Sigmoid colon (tissue), 7 donors: ENCODE measurements around the gene MRPL12. TPM values are rescaled to one million over a fixed set of nuclear protein-coding genes. Genes with fewer than 3 reads are reported as not detected.
A peak's percentile ranks its signal among the peaks of the same experiment; 100 is the strongest.

Source experiments
- DNase-seq: peaks from one replicate; pipeline ENCODE4 v3.0.0-alpha.2; 2019
- H3K27ac ChIP-seq, 4 donors: fragments of 200-600 bp; sonication (generic); one replicate each; pipeline ENCODE4 v1.5.1; 2016 to 2019; ENCODE audit warnings: mild to moderate bottlenecking in 1 of 4
- H3K27me3 ChIP-seq, 3 donors: fragments of 200-600 bp; sonication (generic); one replicate each; pipeline ENCODE4 v1.5.1; 2019; ENCODE audit warnings: mild to moderate bottlenecking in 1 of 3
- H3K36me3 ChIP-seq, 4 donors: fragments of 200-600 bp; sonication (generic); one replicate each; pipeline ENCODE4 v1.5.1; 2016 to 2019
- H3K4me1 ChIP-seq, 4 donors: fragments of 200-600 bp; sonication (generic); one replicate each; pipeline ENCODE4 v1.5.1; 2017 to 2019
- H3K4me3 ChIP-seq, 4 donors: fragments of 200-600 bp; sonication (generic); one replicate each; pipeline ENCODE4 v1.5.1; 2017 to 2019; ENCODE audit warnings: mild to moderate bottlenecking in 2 of 4, moderate library complexity in 1 of 4
- H3K9me3 ChIP-seq, 4 donors: fragments of 200-600 bp in 3 of 4; sonication (generic) in 3 of 4; one replicate each; pipeline versions ENCODE4 v1.5.1 to v1.6.1; 2013 to 2019
- EP300 ChIP-seq, 4 donors: sonication (generic); formaldehyde crosslinking; IDR thresholded peaks; one replicate each; pipeline ENCODE4 v1.6.1; 2017; ENCODE audit warnings: antibody characterized with exemption in 4 of 4
- POLR2A ChIP-seq, 2 donors: fragments of 450-650 bp; IDR thresholded peaks; one replicate each; pipeline ENCODE4 v1.6.1; 2016; ENCODE audit warnings: antibody characterized with exemption in 2 of 2, mild to moderate bottlenecking in 2 of 2, moderate library complexity in 2 of 2
- POLR2AphosphoS5 ChIP-seq, 4 donors: sonication (generic); formaldehyde crosslinking; IDR thresholded peaks; one replicate each; pipeline ENCODE4 v1.6.1; 2017; ENCODE audit warnings: antibody characterized with exemption in 4 of 4
- WGBS, 2 donors: extraction: QIAGEN DNeasy Blood & Tissue Kit; methylation state at CpG; one replicate each; pipeline ENCODE4 v1.1.7; 2013; 5-methylcytosine and 5-hydroxymethylcytosine counted together
- intact Hi-C: fragments of 100-400 bp; cut with DNase I; formaldehyde crosslinking; loops from one replicate; pipeline ENCODE4 v1.15.1; 2023
- polyA plus RNA-seq, 3 donors: library from polyadenylated mRNA; stranded (reverse); fragments of 200-250 nt; gene quantifications; one replicate each; pipeline ENCODE4 v1.2.3, GENCODE V29; 2013
- total RNA-seq, 4 donors: library from RNA; depleted of rRNA; stranded (reverse); fragments of >200 nt; gene quantifications; one replicate each; pipeline ENCODE4 v1.1.0, GENCODE V29; 2016
- TF ChIP-seq, protein P1 (sequence below), 4 experiments: fragments of 450-650 bp in 3 of 4; fragments of 200-600 bp in 1 of 4; IDR thresholded peaks; one replicate each; pipeline ENCODE4 v1.5.1; 2016 to 2019; ENCODE audit warnings: antibody characterized with exemption in 4 of 4, mild to moderate bottlenecking in 3 of 4, moderate library complexity in 2 of 4
- donor health status: healthy with polysubstance abuse.
- donor health status: Bipolar disorder and iron deficiency.
- donor health status: healthy.

MRPL12 gene
- total and polyA plus RNA-seq, 7 donors, result 31.0 to 258 (median 56.4) TPM

DNA sequence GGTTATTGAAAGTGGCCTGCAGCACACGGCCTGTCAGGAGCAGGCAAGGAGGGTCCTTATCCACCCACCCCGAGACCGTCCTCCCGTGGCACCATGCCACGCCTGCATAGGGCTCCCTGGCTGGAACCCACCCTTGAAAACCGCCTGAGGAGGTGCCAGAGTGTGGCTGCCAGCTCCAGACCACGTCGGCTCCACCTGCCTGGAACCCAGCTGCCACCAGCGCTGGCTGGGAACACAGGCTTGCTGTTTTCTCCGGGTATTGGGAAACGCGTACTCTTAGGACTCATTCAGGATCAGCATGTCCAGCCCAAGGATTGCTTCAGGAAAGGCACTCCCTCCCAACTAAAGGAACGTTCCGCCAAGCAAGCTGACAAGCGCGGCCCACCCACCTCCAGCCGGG is 26.3 kb upstream of the MRPL12 start:
- Histone ChIP-seq H3K9me3 (no peaks in the 10 kb centered on the region), H3K4me1 (peaks cover 0 to 3% (median 2%) of the 10 kb centered on the region in 4 donors), H3K4me3 (no peak overlapping the region), H3K27ac (no peak overlapping the region), H3K36me3 (peaks cover 9 to 39% (median 13%) of the 10 kb centered on the region in 4 donors), H3K27me3 (no peaks in the 10 kb centered on the region)
- DNase-seq, result no peak
- TF ChIP-seq, protein P1, sequence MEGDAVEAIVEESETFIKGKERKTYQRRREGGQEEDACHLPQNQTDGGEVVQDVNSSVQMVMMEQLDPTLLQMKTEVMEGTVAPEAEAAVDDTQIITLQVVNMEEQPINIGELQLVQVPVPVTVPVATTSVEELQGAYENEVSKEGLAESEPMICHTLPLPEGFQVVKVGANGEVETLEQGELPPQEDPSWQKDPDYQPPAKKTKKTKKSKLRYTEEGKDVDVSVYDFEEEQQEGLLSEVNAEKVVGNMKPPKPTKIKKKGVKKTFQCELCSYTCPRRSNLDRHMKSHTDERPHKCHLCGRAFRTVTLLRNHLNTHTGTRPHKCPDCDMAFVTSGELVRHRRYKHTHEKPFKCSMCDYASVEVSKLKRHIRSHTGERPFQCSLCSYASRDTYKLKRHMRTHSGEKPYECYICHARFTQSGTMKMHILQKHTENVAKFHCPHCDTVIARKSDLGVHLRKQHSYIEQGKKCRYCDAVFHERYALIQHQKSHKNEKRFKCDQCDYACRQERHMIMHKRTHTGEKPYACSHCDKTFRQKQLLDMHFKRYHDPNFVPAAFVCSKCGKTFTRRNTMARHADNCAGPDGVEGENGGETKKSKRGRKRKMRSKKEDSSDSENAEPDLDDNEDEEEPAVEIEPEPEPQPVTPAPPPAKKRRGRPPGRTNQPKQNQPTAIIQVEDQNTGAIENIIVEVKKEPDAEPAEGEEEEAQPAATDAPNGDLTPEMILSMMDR (IDR thresholded peaks at IDR 0.05), result no peak
- TF ChIP-seq POLR2AphosphoS5 (IDR thresholded peaks at IDR 0.05) (no peak), POLR2A (IDR thresholded peaks at IDR 0.05) (no peak), EP300 (IDR thresholded peaks at IDR 0.05) (no peak)
- intact Hi-C loops, result no loop called here
- 93 to 94% methylated on average over 17 of the region's 17 CpGs for WGBS, 2 donors

DNA sequence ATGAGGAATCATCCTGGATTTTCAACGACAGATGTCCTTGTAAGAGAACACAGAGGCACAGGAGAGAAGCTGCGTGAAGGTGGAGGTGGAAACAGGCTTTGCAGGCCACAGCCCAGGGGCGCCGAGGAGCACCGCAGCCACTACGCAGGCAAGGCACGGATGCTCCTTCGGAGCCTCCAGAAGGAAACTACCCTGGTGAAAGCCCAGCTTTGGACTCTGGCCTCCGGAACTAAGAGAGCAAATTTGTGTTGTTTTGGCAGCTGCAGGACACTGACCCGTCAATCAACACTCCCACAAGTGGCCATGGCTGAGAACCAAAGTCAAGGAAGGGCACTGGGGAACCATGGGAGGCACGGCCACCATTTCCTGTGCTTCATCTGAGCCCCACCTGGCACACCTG is 23.0 kb upstream of the MRPL12 start:
- H3K4me3 ChIP-seq, result no peak overlapping the region
- no peaks in the 10 kb centered on the region for H3K9me3 ChIP-seq
- no peaks in the 10 kb centered on the region for H3K27me3 ChIP-seq
- DNase-seq, result no peak
- peaks cover 0 to 14% (median 0%) of the 10 kb centered on the region in 4 donors for H3K36me3 ChIP-seq
- peaks cover 0 to 25% (median 22%) of the 10 kb centered on the region in 4 donors for H3K4me1 ChIP-seq
- intact Hi-C loops, result loop anchor here (5.0 kb wide), 1 partner anchor 43 kb away; the partner anchor contains the start of genes NPLOC4 and TSPAN10
- 79 to 87% methylated on average over 11 of the region's 11 CpGs for WGBS, 2 donors
- no peak overlapping the region for H3K27ac ChIP-seq
- TF ChIP-seq EP300 (IDR thresholded peaks at IDR 0.05) (no peak), POLR2A (IDR thresholded peaks at IDR 0.05) (no peak), POLR2AphosphoS5 (IDR thresholded peaks at IDR 0.05) (no peak)
- TF ChIP-seq, protein P1 (IDR thresholded peaks at IDR 0.05), result no peak

DNA sequence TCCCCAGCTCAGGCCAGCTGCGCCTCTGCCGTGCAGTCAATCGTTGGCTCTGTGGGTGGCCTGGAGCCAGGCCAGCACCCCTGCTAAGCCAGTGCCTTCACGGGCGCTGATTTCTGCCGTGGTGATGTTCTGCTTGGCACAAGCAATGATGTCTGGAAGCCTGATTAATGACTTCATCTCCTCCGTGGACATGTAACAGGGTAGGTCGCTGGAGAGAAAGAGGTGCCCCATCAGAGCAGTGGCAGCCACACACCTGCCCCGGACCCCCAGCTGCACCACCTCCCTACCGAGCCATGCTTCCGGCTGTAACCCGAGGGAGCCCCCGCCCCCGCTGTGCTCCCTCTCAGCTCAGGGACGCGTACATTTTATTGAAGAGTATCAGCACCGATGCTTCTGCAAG is 21.5 kb upstream of the MRPL12 start:
- no peak overlapping the region for H3K27ac ChIP-seq
- no peak overlapping the region for H3K4me3 ChIP-seq
- TF ChIP-seq POLR2AphosphoS5 (IDR thresholded peaks at IDR 0.05) (no peak), EP300 (IDR thresholded peaks at IDR 0.05) (no peak), POLR2A (IDR thresholded peaks at IDR 0.05) (no peak)
- TF ChIP-seq, protein P1 (IDR thresholded peaks at IDR 0.05), result no peak
- no peaks in the 10 kb centered on the region for H3K9me3 ChIP-seq
- peaks cover 5 to 21% (median 7%) of the 10 kb centered on the region in 4 donors for H3K36me3 ChIP-seq
- H3K4me1 ChIP-seq, result peaks cover 0 to 32% (median 31%) of the 10 kb centered on the region in 4 donors
- 89 to 90% methylated on average over 17 of the region's 17 CpGs for WGBS, 2 donors
- intact Hi-C loops, result loop anchor here (5.0 kb wide), 1 partner anchor 44 kb away; the partner anchor contains the start of genes NPLOC4 and TSPAN10
- DNase-seq, result no peak
- H3K27me3 ChIP-seq, result no peaks in the 10 kb centered on the region

DNA sequence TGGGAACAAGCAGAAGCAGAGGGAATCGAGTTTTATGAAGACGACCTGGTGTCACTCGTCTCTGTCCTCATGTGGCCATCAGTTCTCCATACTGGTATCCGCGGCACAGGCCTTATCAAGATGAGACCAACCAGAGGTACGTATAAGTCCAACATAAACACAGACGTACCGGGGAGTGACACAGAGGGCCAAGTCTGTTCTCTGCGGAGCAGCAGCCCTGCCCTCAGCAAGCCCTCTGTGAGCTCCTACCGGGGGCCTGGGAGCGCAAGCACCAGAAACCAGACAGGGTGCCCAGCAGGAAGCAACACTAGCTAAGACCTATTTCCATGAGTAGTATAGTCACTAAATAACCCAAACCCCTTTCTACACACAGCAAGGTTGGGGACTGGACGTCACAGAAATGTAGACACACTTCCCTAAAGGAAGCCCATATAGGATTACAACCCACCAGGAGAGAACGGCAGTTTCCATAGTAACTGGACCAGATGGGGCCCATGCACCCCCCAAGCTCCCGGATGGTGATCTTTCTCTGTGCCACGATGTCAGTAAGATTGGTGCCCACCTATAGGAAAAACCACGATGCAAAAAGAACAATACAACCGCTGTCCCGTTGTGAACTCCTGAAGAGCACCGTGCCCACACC is 20.5 kb upstream of the MRPL12 start:
- Histone ChIP-seq H3K9me3 (no peaks in the 10 kb centered on the region), H3K36me3 (peaks cover 12 to 31% (median 16%) of the 10 kb centered on the region in 4 donors), H3K27me3 (no peaks in the 10 kb centered on the region), H3K27ac (peak overlapping the region; percentile 81 to 93 (median 84)), H3K4me3 (peak overlapping the region; percentile 75 to 97 (median 86)), H3K4me1 (peaks cover 0 to 32% (median 31%) of the 10 kb centered on the region in 4 donors)
- intact Hi-C loops, result loop anchor here (5.0 kb wide), 1 partner anchor 45 kb away; the partner anchor contains the start of genes NPLOC4 and TSPAN10
- WGBS, 2 donors, result 42 to 47% methylated on average over 19 of the region's 19 CpGs
- TF ChIP-seq, protein P1 (IDR thresholded peaks at IDR 0.05), result no peak
- no peak for TF ChIP-seq POLR2AphosphoS5 (IDR thresholded peaks at IDR 0.05)
- no peak for TF ChIP-seq POLR2A (IDR thresholded peaks at IDR 0.05)
- TF ChIP-seq EP300 (IDR thresholded peaks at IDR 0.05), result no peak
- DNase-seq, result no peak
